GM19455 (cell line): ENCODE data around the gene RAPGEF5.

Experiments
- ATAC-seq: cut with Tn5 transposase; IDR thresholded peaks from one replicate; pipeline ENCODE4 v1.9.1; 2021; ENCODE audit not compliant: unreplicated experiment

Gene RAPGEF5

DNA sequence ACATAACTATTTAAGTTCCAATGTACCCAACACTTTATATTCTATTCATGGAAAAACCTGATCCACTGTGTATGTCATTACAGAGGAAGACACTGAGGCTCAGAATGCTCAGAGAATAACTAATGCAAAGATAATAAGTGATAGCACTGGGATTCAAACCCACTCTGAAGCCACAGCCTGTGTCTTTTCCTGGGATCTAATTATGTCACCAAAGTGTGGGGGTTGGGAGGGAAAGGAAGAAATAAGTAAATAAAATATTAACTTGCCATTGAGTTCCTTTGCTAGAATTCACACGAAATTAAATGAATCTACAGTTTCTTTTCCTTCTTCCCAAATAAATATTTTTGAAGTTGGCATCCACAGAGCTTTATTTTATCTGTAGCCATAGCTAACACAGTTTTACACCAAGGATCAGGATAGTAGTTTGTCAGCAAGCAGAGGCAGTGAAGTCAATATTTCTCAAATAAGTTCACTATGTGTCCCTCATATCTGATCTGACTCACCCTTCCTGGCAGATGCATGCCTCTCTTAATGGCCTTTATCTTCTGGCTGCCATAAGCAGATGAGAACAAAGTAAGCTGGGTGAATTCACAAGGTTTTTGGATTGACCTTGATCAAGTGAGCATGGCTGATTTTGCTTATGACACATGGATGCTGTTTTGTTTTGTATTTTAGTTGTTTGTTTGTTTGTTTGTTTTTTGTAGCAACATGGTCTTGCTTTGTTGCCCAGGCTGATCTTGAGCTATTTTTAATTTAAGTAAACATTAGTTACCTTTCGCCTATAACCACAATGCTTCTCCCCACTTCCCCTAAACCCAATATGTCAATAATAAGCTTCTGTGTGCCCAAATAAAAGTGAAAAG, 6.3 kb downstream of the RAPGEF5 start:
- ATAC-seq = peak; percentile 55

DNA sequence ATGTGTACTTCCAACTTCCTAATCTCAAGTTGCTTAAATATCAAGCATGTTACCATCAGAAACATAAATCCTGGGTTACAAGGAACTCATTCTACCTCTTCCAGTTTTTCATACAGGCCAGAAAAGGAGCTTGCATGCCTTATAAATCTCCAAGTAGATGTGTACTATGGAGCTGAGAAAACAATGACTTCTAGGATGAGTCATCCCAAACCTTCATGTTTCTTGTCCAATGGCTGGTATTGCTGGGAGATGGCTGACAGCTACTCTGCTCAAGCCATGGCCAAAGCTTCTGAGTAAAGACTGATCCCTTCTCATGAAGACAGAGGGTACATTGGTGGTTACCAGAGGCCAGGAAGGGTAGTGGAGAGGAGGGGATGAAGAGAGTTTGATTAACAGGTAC, 8.6 kb downstream of the RAPGEF5 start:
- ATAC-seq = no peak

DNA sequence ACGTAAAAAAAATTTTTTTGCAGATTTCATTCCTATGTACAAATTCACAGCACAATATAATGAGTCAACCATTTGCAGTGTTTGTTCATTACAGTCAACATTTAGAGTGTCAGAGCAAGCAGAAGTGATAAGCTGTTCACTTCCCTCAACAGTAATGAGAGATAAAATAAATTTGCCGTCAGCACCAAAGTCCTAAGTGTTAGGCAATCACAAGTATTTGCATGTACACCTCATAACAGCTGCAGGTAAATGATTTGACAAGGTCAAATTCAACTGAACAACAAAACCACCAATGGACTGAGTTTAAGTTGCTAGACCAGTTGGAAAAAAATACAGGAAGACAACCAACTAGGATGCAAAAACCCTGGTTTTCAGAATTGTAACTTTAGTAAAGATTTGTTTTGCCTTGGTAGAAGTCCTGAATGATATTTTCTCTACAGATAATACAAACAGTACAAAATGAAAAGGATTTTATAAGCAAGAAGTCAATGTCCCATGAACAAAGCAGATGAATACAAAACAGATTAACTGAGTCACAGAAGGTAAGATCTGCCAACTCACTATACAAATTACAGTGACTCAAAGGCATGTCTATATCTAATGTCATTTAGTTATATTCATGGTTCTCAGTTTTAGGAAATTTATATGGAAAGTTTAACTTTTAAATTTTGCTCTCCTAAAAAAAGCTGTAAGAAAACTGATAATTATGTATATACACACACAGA, 10.4 kb downstream of the RAPGEF5 start:
- ATAC-seq = no peak

DNA sequence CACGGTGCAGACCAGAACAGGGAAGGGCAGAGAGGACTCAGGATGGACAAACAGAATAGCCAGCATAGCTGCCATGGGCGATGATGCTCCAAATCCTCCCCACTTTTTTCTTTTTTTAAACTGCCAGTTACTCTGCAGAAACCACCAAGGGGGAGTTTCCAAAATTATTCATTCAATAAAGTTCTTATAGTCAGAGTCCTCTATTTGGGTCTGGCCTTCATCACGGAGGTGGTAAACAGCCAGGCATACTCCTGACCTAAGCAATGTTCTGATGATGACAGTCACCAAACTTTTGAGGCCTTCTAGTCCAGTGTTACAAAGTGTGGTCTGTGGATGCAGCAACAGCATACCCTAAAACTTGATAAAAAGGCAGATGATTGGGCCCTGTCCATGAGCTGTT, 12.3 kb downstream of the RAPGEF5 start:
- ATAC-seq = no peak

DNA sequence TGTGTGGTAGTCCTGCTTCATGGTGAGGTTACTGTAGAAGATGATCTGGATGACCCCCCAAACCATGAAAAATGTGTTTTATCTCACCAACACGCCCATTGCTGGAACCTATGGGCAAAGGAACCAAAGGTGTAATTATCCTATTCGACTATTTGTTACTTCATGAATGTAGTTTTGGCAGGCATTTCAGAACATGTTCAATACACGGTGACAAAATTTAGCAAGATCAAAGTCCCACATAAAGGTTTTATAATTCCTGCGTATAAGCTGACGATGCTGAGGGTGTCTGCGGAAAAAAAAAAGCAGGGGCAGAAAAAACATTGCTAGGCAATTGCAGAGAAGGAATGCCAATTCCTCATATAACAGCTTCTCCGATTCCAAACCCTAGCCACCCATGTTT, 13.3 kb downstream of the RAPGEF5 start:
- ATAC-seq = no peak

DNA sequence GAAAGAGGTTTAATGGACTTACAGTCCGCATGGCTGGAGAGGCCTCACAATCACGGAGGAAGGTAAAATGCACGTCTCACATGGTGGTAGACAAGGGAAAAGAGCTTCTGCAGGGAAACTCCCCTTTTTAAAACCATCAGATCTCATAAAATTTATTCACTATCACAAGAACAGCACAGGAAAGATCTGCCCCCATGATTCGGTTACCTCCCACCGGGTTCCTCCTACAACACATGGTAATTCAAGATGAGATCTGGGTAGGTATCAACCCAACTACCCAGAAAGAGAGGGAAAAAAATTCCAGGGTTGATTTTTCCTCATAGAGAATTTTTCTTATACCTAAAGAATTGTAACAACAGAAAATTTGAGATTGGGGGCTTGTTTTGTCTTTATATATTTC, 13.9 kb downstream of the RAPGEF5 start:
- ATAC-seq = no peak

DNA sequence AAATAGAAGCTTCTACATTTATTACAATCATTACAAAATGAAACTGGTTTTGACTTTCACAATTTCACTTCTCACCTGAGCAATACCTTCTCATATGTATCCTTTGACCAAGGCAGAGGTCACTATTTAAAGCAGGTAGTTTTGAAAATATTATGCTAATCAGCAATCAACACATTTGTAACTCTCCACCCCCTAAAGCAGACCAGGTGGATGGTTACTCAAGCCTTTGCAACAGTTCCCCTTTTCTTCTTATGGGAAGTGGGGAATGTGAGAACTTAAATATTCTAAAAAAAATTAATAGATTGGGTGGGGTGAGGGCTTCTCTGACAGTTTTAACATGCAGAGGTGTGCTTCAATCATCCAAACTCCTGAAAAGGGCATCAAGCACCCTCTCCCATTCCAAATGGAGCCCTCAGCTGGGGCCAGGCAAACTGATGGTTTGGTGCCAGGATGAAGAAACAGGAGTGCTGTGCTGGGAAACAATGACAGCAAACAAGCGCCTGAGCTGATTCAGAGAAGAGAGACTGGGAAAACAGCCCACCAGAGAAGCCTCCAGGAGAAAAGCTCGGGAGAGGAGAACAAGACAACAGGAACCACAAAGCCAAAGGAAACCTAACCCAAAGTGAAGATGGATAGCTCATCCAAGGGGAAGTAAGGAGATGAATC, 17.1 kb downstream of the RAPGEF5 start:
- ATAC-seq = no peak

DNA sequence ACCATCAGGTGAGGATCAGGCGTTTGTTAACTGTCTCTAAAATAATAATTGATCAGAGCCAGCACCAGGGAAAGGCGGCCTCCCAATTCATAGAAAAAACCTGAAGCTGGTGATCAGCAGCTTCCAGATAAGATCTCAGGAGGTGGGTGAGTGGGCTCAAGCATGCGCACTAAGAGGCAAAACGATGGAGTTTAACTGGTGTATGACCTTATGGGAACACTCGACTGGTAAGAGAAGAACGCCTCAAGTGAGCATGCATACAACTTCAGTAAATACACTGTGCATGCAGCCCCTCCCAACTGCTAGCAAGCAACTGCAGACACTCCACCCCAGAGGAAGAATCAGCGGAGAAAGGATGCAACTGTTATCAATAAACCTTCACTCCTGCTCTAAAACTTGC, 18.1 kb downstream of the RAPGEF5 start:
- ATAC-seq = no peak

DNA sequence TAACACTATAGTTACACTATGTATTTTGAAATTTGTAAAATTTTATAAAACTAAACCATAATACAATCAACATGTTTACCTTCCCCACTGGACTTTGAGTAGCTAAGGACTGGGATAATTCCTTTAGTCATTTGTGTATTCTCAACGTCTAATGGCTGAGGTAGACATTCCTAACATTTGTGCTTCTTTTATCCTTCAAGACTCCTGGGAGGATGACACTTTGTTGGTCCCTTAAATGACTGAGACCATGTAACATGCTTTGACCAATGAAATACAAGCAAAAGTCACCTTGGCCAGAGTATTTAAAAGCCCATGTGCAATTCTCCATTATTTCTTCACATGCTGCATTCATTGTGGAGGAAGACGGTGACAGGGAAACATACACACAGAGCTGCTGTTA, 18.5 kb downstream of the RAPGEF5 start:
- ATAC-seq = no peak

DNA sequence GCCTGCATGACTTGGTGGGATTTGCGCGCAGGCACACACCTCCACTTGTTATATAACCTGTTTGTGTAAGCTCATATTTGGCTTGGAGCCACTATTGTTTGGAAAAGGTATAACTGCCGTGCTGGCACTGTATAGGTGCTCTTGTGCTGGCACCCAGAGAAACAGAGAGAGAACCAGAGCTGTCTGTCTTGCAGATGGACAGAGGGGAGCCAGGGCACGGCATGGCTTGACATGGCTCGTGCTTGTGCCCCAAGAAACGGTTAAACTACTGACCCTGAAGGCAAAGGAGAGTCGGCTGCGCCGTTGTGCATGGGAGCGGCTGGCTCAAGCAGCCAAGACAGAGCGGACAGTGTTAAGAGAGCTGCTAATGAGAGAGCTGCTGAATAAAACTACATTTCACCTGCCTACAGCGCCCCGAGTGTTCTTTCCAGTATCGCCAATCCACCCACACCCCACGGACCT, 23.2 kb downstream of the RAPGEF5 start:
- no peak for ATAC-seq

DNA sequence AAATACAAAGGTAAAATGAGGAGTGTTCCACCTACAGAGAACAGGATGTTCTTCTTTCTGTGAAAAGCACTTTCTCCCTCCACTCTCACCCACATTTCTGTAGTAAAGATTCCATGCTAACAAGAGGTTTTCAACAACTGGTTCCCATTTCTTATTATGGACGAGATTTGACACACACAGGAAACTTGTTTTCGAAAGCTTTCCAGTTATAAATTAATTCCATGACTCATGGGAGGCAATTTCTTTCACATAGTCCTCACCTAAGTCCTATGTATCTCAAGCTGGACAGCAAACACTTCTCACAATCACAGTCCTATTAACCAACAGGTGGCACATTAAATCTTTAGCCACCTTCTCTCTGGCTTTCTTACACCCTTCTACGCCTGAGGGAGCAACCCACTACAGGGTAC, 24.5 kb downstream of the RAPGEF5 start:
- ATAC-seq = no peak

DNA sequence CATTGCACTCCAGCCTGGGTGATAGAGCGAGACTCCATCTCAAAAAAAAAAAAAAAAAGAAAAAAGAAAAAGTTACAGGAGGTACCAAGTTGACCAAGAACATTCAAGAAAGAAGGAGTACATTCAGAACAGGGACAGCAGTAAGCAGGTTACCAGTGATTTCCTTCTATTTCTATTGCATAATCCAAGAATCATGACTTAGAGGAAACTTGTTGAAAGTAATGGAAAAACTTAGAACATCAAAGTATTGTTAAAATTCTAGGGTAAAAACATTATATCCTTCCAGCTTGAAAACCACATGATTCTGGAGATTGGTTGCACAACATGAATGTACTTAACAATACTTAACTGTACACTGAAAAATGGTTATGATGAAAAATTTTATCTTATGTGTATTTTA, 25.2 kb downstream of the RAPGEF5 start:
- ATAC-seq = no peak

DNA sequence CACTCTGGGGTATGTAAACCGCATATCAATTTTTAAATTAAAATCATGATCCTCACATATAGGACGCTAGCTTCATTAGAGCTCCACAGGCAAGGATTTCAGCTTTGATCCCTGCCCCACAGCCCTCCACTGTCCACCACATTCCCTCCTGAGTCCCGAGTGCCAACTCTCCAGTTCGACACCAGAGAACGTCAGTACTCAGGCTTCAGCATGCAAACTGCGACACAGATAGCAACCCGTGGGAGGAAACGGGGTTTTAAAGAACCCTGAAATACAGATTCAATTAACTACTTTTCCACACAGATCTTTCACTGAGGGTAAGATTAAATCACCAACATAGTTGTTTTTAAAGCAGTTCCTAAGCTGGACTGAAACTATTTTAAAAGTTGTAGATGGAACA, 26.1 kb downstream of the RAPGEF5 start:
- no peak for ATAC-seq

DNA sequence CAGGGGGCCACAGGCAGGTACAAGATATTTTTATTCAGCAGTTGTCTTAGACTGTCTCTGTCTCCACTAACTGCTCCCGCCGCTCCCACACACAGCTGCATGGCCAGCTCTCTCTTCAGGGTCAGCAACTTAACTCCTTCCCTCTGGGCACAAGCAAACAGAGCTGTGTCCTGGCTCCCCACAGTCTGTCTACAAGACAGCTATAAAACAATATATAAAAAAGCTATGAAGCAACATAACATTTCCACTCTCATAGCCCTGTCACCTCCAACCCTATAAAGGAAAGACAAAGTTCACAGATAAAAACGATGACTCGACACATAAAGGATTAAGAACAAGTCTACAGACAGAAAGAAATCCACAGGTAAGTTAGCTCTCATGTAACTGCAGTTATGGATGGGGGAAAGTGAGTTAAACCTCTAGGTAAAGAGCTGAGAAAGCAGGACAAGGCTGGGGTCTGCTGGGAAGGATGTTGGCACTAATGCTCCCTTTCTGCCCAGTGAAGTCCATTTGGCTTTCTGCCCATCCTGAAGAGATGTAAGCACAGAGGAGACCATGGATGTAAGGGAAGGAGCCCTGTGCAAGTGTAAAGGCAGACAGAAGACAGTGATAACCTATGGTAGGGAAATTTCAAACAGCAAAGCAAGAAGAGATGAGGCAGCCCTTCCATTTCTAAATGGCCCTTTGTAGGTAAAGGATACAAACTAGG, 27.0 kb downstream of the RAPGEF5 start:
- ATAC-seq = no peak

DNA sequence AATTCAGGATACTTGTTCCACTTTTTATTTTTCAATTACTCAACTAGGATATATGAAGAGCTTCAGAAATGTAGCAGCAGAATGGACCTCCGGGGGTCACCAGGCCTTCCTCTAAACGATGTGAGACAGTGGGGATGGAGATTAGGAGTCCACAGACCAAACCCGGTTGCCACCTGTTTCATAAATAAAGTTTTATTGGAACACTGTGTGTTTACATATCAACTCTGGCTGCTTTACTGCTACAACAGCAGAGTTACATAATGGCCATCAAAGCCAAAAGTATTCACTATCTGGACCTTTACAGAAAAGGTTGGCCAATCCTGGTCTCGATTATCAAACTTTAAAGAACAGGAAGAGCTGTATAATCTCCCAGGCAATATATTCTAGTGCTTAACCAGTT, 30.8 kb downstream of the RAPGEF5 start:
- ATAC-seq = no peak

DNA sequence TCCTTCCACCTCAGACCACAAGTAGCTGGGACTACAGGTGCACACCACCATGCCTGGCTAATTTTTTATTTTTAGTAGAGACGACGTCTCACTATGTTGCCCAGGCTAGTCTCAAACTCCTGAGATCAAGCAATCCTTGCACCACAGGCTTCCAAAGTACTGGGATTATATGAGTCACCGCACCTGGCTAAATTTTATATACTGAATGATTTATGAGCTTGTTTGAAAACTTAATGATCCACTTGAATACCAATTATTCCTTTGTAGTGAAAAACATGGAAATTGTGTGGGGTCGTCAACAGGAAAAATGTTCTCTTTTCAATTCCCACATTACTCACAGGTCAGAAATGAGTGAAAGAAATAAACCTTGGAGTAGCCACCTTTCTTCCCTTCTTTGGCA, 31.3 kb downstream of the RAPGEF5 start:
- ATAC-seq = no peak

DNA sequence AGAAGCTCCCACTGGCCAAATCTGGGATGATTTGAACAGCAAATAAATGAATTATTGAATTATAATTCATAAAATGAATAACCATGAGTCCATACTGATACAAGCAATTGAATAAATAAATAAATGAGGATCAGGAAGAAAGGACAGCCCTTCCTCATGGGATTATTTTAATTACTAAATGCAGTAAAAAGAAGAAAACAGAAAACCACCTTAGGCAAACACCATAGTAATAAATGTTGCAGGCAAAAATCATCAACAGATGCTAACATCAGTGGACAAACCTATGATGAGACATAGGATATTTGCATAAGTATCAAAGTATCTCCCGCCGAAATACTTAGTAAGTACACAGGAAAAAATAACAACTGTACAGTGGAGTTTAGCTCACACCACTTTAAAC, 33.2 kb downstream of the RAPGEF5 start:
- ATAC-seq = no peak

DNA sequence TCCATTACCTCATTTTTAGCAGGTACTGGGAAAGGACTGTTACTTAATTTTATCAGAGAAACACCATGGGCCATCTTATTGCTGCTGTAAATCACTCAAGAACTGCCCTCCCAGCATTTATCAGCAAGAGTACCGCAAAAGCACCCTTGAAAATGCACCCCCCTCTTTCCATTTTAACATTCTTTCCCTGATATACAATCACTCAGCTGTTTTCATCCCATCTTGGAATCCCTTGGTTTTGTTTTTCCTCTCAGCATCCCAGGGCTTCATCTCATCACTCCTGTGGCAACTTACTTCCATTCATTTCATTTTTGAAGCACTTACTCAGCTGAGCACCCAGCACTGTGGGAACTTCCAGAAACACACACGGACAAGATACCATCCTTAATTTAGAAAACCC, 36.5 kb downstream of the RAPGEF5 start:
- ATAC-seq = no peak

DNA sequence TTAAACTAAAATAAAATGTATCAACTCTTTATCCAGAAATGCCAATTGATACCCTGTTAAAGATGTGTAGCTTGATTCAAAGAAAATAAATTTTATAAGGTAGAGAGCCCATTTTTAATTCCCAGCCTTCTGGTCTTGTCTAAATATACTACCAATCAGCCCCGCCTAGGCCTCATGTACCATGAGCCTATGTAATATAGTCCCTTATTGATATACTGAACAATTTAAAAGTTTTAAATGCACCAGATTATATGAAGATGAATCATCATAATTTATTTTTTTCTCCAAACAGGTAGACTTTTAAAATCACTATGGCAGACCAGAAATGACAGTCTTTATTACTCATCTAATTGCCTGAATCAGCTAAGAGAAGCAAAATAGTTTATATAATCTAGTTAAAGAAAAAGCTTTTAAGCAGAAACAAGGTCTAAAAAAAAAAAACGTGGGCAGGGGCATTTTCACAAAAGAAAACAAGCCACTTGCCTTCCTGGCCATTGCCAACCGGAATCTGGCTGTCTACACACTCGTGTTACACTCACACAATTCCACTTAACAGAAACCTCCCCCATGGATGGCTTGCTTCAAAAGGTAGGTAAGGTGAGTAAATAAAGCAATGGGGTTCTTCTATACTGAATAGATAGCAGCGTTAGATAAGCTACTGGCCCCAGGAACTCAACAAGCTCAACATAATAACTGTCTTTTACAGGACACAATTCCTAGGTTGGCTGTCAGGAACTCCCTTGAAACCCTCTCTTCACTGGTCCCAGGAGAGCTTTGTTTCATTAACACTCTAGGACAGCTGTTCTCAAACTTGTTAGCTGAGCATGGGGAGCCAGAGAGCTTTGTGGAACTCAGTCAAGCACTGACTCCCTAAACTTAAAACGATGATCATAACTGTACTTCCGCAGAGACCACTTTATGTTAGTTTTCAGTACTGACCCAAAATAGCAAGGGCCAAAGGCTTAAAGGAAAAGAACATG, 37.2 kb downstream of the RAPGEF5 start:
- no peak for ATAC-seq

DNA sequence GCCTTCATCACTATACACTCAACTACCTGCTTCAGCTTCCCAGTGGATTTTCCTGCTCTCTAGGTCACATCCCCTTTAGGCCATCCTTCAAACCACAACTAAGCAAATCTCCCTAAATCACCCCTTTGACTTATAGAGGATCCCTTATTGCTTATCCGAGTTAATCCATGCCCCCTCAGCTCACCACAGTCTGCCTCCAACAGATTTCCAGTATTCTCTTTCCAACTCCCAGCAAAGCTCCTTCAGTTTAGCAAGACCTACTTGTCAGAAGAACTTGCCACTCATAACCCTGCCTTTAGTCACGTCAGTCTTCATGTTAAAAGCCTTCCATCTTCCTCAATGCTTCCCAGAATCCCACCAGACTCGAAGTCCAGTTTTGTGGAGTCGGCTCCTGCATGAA, 38.6 kb downstream of the RAPGEF5 start:
- ATAC-seq = no peak
